GM10266 (cell line): Measurements from ENCODE around the gene ASGR2.

Experiments
- DNase-seq: peaks from one replicate; pipeline ENCODE4 v3.0.0; 2012; ENCODE audit errors: extremely low spot score
- TF ChIP-seq, protein P1 (sequence below): IDR thresholded peaks from 2 replicates; pipeline ENCODE4 v1.5.1; 2012; ENCODE audit warnings: mild to moderate bottlenecking, low read depth; ENCODE audit not compliant: control insufficient read depth, insufficient read depth; ENCODE audit errors: missing control alignments

The ASGR2 gene

DNA sequence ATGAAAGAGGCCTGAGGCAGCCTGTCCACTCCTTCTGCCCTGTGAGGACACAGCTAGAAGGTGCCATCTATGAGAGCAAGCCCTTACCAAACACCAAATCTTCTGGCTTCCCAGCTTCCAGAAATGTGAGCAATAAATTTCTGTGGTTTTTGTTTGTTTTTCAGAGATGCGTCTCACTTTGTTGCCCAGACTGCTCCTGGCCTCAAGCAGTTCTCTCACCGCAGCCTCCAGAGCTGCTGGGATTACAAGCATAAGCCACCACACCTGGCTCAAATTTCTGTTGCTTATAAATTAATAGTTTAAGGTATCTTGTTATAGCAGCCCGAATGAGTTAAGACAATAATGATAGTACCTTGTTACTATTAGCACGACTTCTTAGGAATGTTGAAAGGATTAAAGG, 58.2 kb downstream of the ASGR2 start:
- no peak for DNase-seq
- TF ChIP-seq, protein P1, sequence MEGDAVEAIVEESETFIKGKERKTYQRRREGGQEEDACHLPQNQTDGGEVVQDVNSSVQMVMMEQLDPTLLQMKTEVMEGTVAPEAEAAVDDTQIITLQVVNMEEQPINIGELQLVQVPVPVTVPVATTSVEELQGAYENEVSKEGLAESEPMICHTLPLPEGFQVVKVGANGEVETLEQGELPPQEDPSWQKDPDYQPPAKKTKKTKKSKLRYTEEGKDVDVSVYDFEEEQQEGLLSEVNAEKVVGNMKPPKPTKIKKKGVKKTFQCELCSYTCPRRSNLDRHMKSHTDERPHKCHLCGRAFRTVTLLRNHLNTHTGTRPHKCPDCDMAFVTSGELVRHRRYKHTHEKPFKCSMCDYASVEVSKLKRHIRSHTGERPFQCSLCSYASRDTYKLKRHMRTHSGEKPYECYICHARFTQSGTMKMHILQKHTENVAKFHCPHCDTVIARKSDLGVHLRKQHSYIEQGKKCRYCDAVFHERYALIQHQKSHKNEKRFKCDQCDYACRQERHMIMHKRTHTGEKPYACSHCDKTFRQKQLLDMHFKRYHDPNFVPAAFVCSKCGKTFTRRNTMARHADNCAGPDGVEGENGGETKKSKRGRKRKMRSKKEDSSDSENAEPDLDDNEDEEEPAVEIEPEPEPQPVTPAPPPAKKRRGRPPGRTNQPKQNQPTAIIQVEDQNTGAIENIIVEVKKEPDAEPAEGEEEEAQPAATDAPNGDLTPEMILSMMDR, result no peak
